SU-DHL-6 (cell line): ENCODE results near the gene CHST4.

ENCODE experiments used
- CTCF ChIP-seq: fragments of 200-600 bp; sonication (generic); IDR thresholded peaks from one replicate; pipeline ENCODE4 v1.5.1; 2017; ENCODE audit warnings: antibody characterized with exemption, mild to moderate bottlenecking, low read length, moderate library complexity; ENCODE audit not compliant: insufficient read depth, poor library complexity, severe bottlenecking
- EZH2phosphoT487 ChIP-seq: fragments of 200-600 bp; sonication (generic), shearing (Covaris generic); conservative IDR thresholded peaks from 2 replicates; pipeline ENCODE4 v1.6.1; 2018; ENCODE audit warnings: mild to moderate bottlenecking, antibody characterized with exemption, low read length, moderate library complexity, mixed read lengths

GRCh38 chr16:71528863-71529262, 2.6 kb downstream of the CHST4 start:
- TF ChIP-seq CTCF (no peak), EZH2phosphoT487 (no peak)
